ENCODE data around the gene USP17L20. TPM values are rescaled to one million over a fixed set of nuclear protein-coding genes. Genes with fewer than 3 reads are reported as not detected.

USP17L20 gene
- not detected for total RNA-seq

GRCh38 chr4:9257824-9258223 is at the start of gene USP17L20:
Gene USP17L20, plus strand, starts transcription at chr4:9258124. Its CDS starts 0 bp downstream, at chr4:9258124.

GRCh38 chr4:9210357-9210756 is 47.6 kb upstream of the USP17L20 start, which contains the start of gene USP17L10:
Gene USP17L10, plus strand, starts transcription at chr4:9210657. Its CDS starts 0 bp downstream, at chr4:9210657.

GRCh38 chr4:9215105-9215504 is 42.8 kb upstream of the USP17L20 start, which contains the start of gene USP17L11:
Gene USP17L11, plus strand, starts transcription at chr4:9215405. Its CDS starts 0 bp downstream, at chr4:9215405.

GRCh38 chr4:9219852-9220251 is 38.1 kb upstream of the USP17L20 start, which contains the start of gene USP17L12:
Gene USP17L12, plus strand, starts transcription at chr4:9220152. Its CDS starts 0 bp downstream, at chr4:9220152.

GRCh38 chr4:9224596-9224995 is 33.3 kb upstream of the USP17L20 start, which contains the start of gene USP17L13:
Gene USP17L13, plus strand, starts transcription at chr4:9224896. Its CDS starts 0 bp downstream, at chr4:9224896.

GRCh38 chr4:9234085-9234484 is 23.8 kb upstream of the USP17L20 start, which contains the start of gene USP17L15:
Gene USP17L15, plus strand, starts transcription at chr4:9234385. Its CDS starts 0 bp downstream, at chr4:9234385.

GRCh38 chr4:9243579-9243978 is 14.3 kb upstream of the USP17L20 start, which contains the start of gene USP17L17:
Gene USP17L17, plus strand, starts transcription at chr4:9243879. Its CDS starts 0 bp downstream, at chr4:9243879.

GRCh38 chr4:9247953-9248680 is 9.8 kb upstream of the USP17L20 start, which contains the start of gene USP17L18:
Gene USP17L18, plus strand, starts transcription at chr4:9248630. Its CDS starts 0 bp downstream, at chr4:9248630.

GRCh38 chr4:9253078-9253477 is 4.8 kb upstream of the USP17L20 start, which contains the start of gene USP17L19:
Gene USP17L19, plus strand, starts transcription at chr4:9253378. Its CDS starts 0 bp downstream, at chr4:9253378.

GRCh38 chr4:9262572-9262971 is 4.6 kb downstream of the USP17L20 start, which contains the start of gene USP17L21:
Gene USP17L21, plus strand, starts transcription at chr4:9262872. Its CDS starts 0 bp downstream, at chr4:9262872.

GRCh38 chr4:9267319-9267718 is 9.4 kb downstream of the USP17L20 start, which contains the start of gene USP17L22:
Gene USP17L22, plus strand, starts transcription at chr4:9267619. Its CDS starts 0 bp downstream, at chr4:9267619.

Other genes with a start within 250 kb of the USP17L20 start
- gene FAM90A26, start 87.7 kb upstream of the USP17L20 start, total RNA-seq, result not detected
- gene USP17L10, start 47.5 kb upstream of the USP17L20 start, total RNA-seq, result not detected
- gene USP17L11, start 42.7 kb upstream of the USP17L20 start, total RNA-seq, result not detected
- gene USP17L12, start 38.0 kb upstream of the USP17L20 start, total RNA-seq, result not detected
- not detected for gene USP17L13, start 33.2 kb upstream of the USP17L20 start, total RNA-seq
- gene USP17L15, start 23.7 kb upstream of the USP17L20 start, total RNA-seq, result not detected
- not detected for gene USP17L17, start 14.2 kb upstream of the USP17L20 start, total RNA-seq
- not detected for gene USP17L18, start 9.5 kb upstream of the USP17L20 start, total RNA-seq
- gene USP17L19, start 4.7 kb upstream of the USP17L20 start, total RNA-seq, result not detected
- not detected for gene USP17L21, start 4.7 kb downstream of the USP17L20 start, total RNA-seq
- not detected for gene USP17L22, start 9.5 kb downstream of the USP17L20 start, total RNA-seq
- gene USP17L24, start 67.0 kb downstream of the USP17L20 start, total RNA-seq, result not detected
- not detected for gene USP17L25, start 71.8 kb downstream of the USP17L20 start, total RNA-seq
- gene USP17L26, start 76.5 kb downstream of the USP17L20 start, total RNA-seq, result not detected
- gene USP17L5, start 81.3 kb downstream of the USP17L20 start, total RNA-seq, result not detected
- not detected for gene USP17L27, start 86.0 kb downstream of the USP17L20 start, total RNA-seq
- gene USP17L28, start 90.8 kb downstream of the USP17L20 start, total RNA-seq, result not detected
- gene USP17L29, start 95.5 kb downstream of the USP17L20 start, total RNA-seq, result not detected
- gene USP17L30, start 105.0 kb downstream of the USP17L20 start, total RNA-seq, result not detected
- not detected for gene DEFB131A, start 186.3 kb downstream of the USP17L20 start, total RNA-seq